ENCODE data around the gene AXL. TPM values are rescaled to one million over a fixed set of nuclear protein-coding genes. Genes with fewer than 3 reads are reported as not detected.

AXL gene
- total and polyA plus RNA-seq, 9 of the 15 experiments (the other 6 are each of a cell fraction or from before 2014, with no cell fraction given) = 0.80 to 6.6 (median 1.6) TPM

- TF ChIP-seq ELK1 (CRISPR knock-in tag; IDR thresholded peaks at IDR 0.05) (0 out of 2 replicates have a peak, but pooled peaks have one; percentile 35), NR3C1 (CRISPR knock-in tag; IDR thresholded peaks at IDR 0.05) (peak; percentile 45; the same call in 1 of the 2 replicates), ZBTB11 (CRISPR knock-in tag; IDR thresholded peaks at IDR 0.05) (peak in 2 of 3 experiments; percentile 21 to 42; a peak in 1 of 6 replicates), MYC (IDR thresholded peaks at IDR 0.05; ENCODE audit: low read depth, low read length) (no peak), MYC (CRISPR knock-in tag; IDR thresholded peaks at IDR 0.05; ENCODE audit: borderline replicate concordance, low read depth) (peak; percentile 17; the same call in 1 of the 2 replicates), HDAC8 (tag; IDR thresholded peaks at IDR 0.05) (peak; percentile 37; the same call in 1 of the 2 replicates), TGIF2 (CRISPR knock-in tag; IDR thresholded peaks at IDR 0.05) (0 out of 2 replicates have a peak, but pooled peaks have one; percentile 84), ATF1 (CRISPR knock-in tag; IDR thresholded peaks at IDR 0.05) (no peak), ATF1 (tag; IDR thresholded peaks at IDR 0.05) (no peak), SETDB1 (IDR thresholded peaks at IDR 0.05; ENCODE audit: low read length) (no peak), STAT5A (IDR thresholded peaks at IDR 0.05; ENCODE audit: borderline replicate concordance, low read length) (no peak), MTA3 (IDR thresholded peaks at IDR 0.05; ENCODE audit: borderline replicate concordance) (no peak), FOXO4 (CRISPR knock-in tag; IDR thresholded peaks at IDR 0.05) (no peak), RBBP5 (IDR thresholded peaks at IDR 0.05; ENCODE audit: borderline replicate concordance, insufficient read depth, low read length, poor library complexity, severe bottlenecking) (peak; percentile 60), ZNF224 (CRISPR knock-in tag; IDR thresholded peaks at IDR 0.05) (no peak), KDM5B (IDR thresholded peaks at IDR 0.05; ENCODE audit: insufficient replicate concordance, low read depth, low read length) (peak; percentile 47), UBTF (IDR thresholded peaks at IDR 0.05; ENCODE audit: borderline replicate concordance in 1 of 2, low read depth in 2 of 2, low read length in 2 of 2) (peak; percentile 51 to 68; a peak in 2 of 4 replicates)
These were observed 45.8 kb downstream of the AXL start (continued) for GRCh38 chr19:41264581-41265394.
